IMR-90 (cell line): ENCODE results near the gene UPP2. TPM values are rescaled to one million over a fixed set of nuclear protein-coding genes. Genes with fewer than 3 reads are reported as not detected.

ENCODE experiments used
- ATAC-seq: fragments of 200-7000 bp; cut with Tn5 transposase; 2 replicates; pipeline ENCODE4 v1.9.1; 2020; ENCODE audit warnings: low read depth, mild to moderate bottlenecking, moderate library complexity
- BruUV-seq: library from RNA; stranded (reverse); fragments of 400-500 nt; replicated peaks from 2 replicates; lab custom pipeline; 2021; lab: Mats Ljungman, UMichigan
- CTCF ChIA-PET: fragments of 300-600 bp; formaldehyde crosslinking; extraction: SDS; loops from one replicate; lab custom pipeline; 2021; ENCODE audit warnings: antibody characterized with exemption; lab: Yijun Ruan, JAX
- POLR2A ChIA-PET: fragments of 300-600 bp; sonication (Branson Sonifier 250); formaldehyde crosslinking; loops from one replicate; lab custom pipeline; 2022; ENCODE audit warnings: antibody characterized with exemption; ENCODE audit not compliant: unreplicated experiment; lab: Charles Lee
- DNase-seq: peaks from one replicate; pipeline ENCODE4 v3.0.0; 2013
- H2AFZ ChIP-seq: replicated peaks from 2 replicates; pipeline ENCODE3; 2013; ENCODE audit warnings: low read length, mild to moderate bottlenecking; ENCODE audit not compliant: poor library complexity
- H2AK5ac ChIP-seq: 2 replicates; pipeline ENCODE4 v1.6.1; 2013; ENCODE audit warnings: low read depth, low read length, inconsistent platforms
- H2AK9ac ChIP-seq: replicated peaks from 2 replicates; pipeline ENCODE3; 2013; ENCODE audit warnings: mild to moderate bottlenecking, low read depth, low read length, moderate library complexity; ENCODE audit not compliant: poor library complexity
- H2BK120ac ChIP-seq: 2 replicates; pipeline ENCODE4 v1.6.1; 2013; ENCODE audit warnings: low read depth, low read length, inconsistent platforms
- H2BK15ac ChIP-seq: 3 replicates; pipeline ENCODE4 v1.6.1; 2013; ENCODE audit warnings: low read depth, low read length, inconsistent platforms
- H2BK20ac ChIP-seq: 2 replicates; pipeline ENCODE4 v1.6.1; 2013; ENCODE audit warnings: low read depth, mild to moderate bottlenecking, inconsistent platforms, low read length, moderate library complexity
- H2BK5ac ChIP-seq: 2 replicates; pipeline ENCODE4 v1.6.1; 2013; ENCODE audit warnings: mild to moderate bottlenecking, low read depth, low read length, inconsistent platforms; ENCODE audit not compliant: poor library complexity, severe bottlenecking
- H3K14ac ChIP-seq: replicated peaks from 2 replicates; pipeline ENCODE4 v1.6.1; 2013; ENCODE audit warnings: low read depth, low read length, inconsistent platforms
- H3K18ac ChIP-seq: 2 replicates; pipeline ENCODE4 v1.6.1; 2013; ENCODE audit warnings: low read depth, low read length, control low read depth
- H3K23ac ChIP-seq: 2 replicates; pipeline ENCODE4 v1.6.1; 2013; ENCODE audit warnings: low read depth, low read length, inconsistent platforms
- H3K27ac ChIP-seq: 2 replicates; pipeline ENCODE4 v1.5.1; 2013; ENCODE audit warnings: mild to moderate bottlenecking, control low read depth, low read length; ENCODE audit not compliant: insufficient read depth
- H3K27me3 ChIP-seq: 2 replicates; pipeline ENCODE4 v1.6.1; 2013; ENCODE audit warnings: low read length; ENCODE audit not compliant: control insufficient read depth, insufficient read depth
- H3K36me3 ChIP-seq: 2 replicates; pipeline ENCODE4 v1.6.1; 2013; ENCODE audit warnings: low read length, mixed read lengths; ENCODE audit not compliant: control insufficient read depth, insufficient read depth
- H3K4ac ChIP-seq: 2 replicates; pipeline ENCODE4 v1.6.1; 2013; ENCODE audit warnings: low read depth, low read length, inconsistent platforms
- H3K4me1 ChIP-seq: 2 replicates; pipeline ENCODE4 v1.6.1; 2013; ENCODE audit warnings: low read length, mixed read lengths; ENCODE audit not compliant: control insufficient read depth, insufficient read depth
- H3K4me2 ChIP-seq: 2 replicates; pipeline ENCODE4 v1.6.1; 2013; ENCODE audit warnings: low read depth, mild to moderate bottlenecking, control low read depth, low read length, moderate library complexity
- H3K4me3 ChIP-seq: 2 replicates; pipeline ENCODE4 v1.5.1; 2013; ENCODE audit warnings: low read depth, mild to moderate bottlenecking, control low read depth, low read length, moderate library complexity; ENCODE audit not compliant: insufficient read depth
- H3K56ac ChIP-seq: 2 replicates; pipeline ENCODE4 v1.6.1; 2013; ENCODE audit warnings: low read length, inconsistent platforms; ENCODE audit not compliant: insufficient read depth; ENCODE audit errors: extremely low read depth
- H3K79me1 ChIP-seq, 2 experiments: 2 replicates each; pipeline ENCODE4 v1.6.1; 2013; ENCODE audit warnings: low read length in 2 of 2, inconsistent platforms in 1 of 2, low read depth in 1 of 2
- H3K9ac ChIP-seq: 2 replicates; pipeline ENCODE4 v1.6.1; 2013; ENCODE audit warnings: low read depth, low read length, control low read depth
- H3K9me1 ChIP-seq: 2 replicates; pipeline ENCODE4 v1.6.1; 2013; ENCODE audit warnings: low read length, inconsistent platforms; ENCODE audit not compliant: insufficient read depth
- H3K9me3 ChIP-seq: 2 replicates; pipeline ENCODE4 v1.6.1; 2013; ENCODE audit warnings: low read length; ENCODE audit not compliant: control insufficient read depth, insufficient read depth
- H4K20me1 ChIP-seq: 2 replicates; pipeline ENCODE4 v1.6.1; 2013; ENCODE audit warnings: low read length, inconsistent platforms; ENCODE audit not compliant: insufficient read depth
- H4K5ac ChIP-seq: 2 replicates; pipeline ENCODE4 v1.6.1; 2013; ENCODE audit warnings: mild to moderate bottlenecking, low read depth, low read length, control low read depth
- H4K8ac ChIP-seq, 2 experiments: 2 replicates each; pipeline ENCODE4 v1.6.1; 2013; ENCODE audit warnings: low read depth in 2 of 2, low read length in 2 of 2, control low read depth in 1 of 2, inconsistent platforms in 1 of 2
- H4K91ac ChIP-seq: 2 replicates; pipeline ENCODE4 v1.6.1; 2013; ENCODE audit warnings: low read depth, low read length, inconsistent platforms; ENCODE audit not compliant: insufficient read depth
- BHLHE40 ChIP-seq: fragments of 150-350 bp; IDR thresholded peaks from 2 replicates; pipeline ENCODE4 v1.6.1; 2016; ENCODE audit warnings: mild to moderate bottlenecking, low read depth, low read length
- CEBPB ChIP-seq: IDR thresholded peaks from 2 replicates; pipeline ENCODE4 v1.6.1; 2012; ENCODE audit warnings: low read depth, low read length, improper control_type of control experiment
- CHD1 ChIP-seq: IDR thresholded peaks from 2 replicates; pipeline ENCODE4 v1.6.1; 2012; ENCODE audit warnings: low read depth, low read length, improper control_type of control experiment
- MXI1 ChIP-seq: IDR thresholded peaks from 2 replicates; pipeline ENCODE4 v1.6.1; 2012; ENCODE audit warnings: low read depth, mild to moderate bottlenecking, low read length, moderate library complexity, borderline replicate concordance
- NFE2L2 ChIP-seq: fragments of 150-350 bp; IDR thresholded peaks from 2 replicates; pipeline ENCODE4 v1.6.1; 2016; ENCODE audit warnings: low read depth, mild to moderate bottlenecking, low read length
- POLR2A ChIP-seq: IDR thresholded peaks from 2 replicates; pipeline ENCODE4 v1.6.1; 2012; ENCODE audit warnings: mild to moderate bottlenecking, low read depth, low read length
- RAD21 ChIP-seq: IDR thresholded peaks from 2 replicates; pipeline ENCODE4 v1.6.1; 2012; ENCODE audit warnings: low read length, improper control_type of control experiment
- SMC3 ChIP-seq: fragments of 150-350 bp; IDR thresholded peaks from 2 replicates; pipeline ENCODE4 v1.6.1; 2016; ENCODE audit warnings: low read depth, mild to moderate bottlenecking, antibody characterized with exemption, low read length, moderate library complexity
- WGBS, 2 experiments: methylation state at CpG; one replicate each; pipeline versions ENCODE4 v1.1.5 to v1.1.7; 2013; ENCODE audit warnings: missing lambda C conversion rate in 2 of 2; ENCODE audit not compliant: insufficient read length in 1 of 2; ENCODE audit errors: extremely low coverage in 2 of 2; 5-methylcytosine and 5-hydroxymethylcytosine counted together
- dilution Hi-C: fragments of 300-500 bp; cut with HindIII; formaldehyde crosslinking; loops from one replicate; pipeline ENCODE4 v1.14.3; 2018; ENCODE audit warnings: low sequenced_read_pairs; ENCODE audit not compliant: unreplicated experiment
- in situ Hi-C: fragments of 300-500 bp; cut with MboI; formaldehyde crosslinking; loops from 3 replicates; pipeline ENCODE4 v1.14.3; 2019; ENCODE audit warnings: low sequenced_read_pairs, inconsistent platforms, mixed read lengths
- intact Hi-C: fragments of 100-400 bp; cut with micrococcal nuclease; formaldehyde crosslinking; loops from 2 replicates; pipeline ENCODE4 v1.10.0; 2022
- polyA plus RNA-seq, 3 experiments: library from polyadenylated mRNA; depleted of rRNA; stranded (reverse); fragments of >200 nt; gene quantifications; 2 replicates each; pipeline ENCODE4 v1.2.3, GENCODE V29; 2012; ENCODE audit warnings: low replicate concordance in 1 of 3
- total RNA-seq: library from RNA; depleted of rRNA; stranded (reverse); fragments of >200 nt; gene quantifications from 2 replicates; pipeline ENCODE4 v1.2.3, GENCODE V29; 2012
- TF ChIP-seq, protein P1 (sequence below): conservative IDR thresholded peaks from 2 replicates; pipeline ENCODE4 v1.5.1; 2012; ENCODE audit warnings: mild to moderate bottlenecking, low read depth, low read length, improper control_type of control experiment
- TF ChIP-seq, protein P2 (sequence below): fragments of 150-350 bp; IDR thresholded peaks from 2 replicates; pipeline ENCODE4 v1.6.1; 2016; ENCODE audit warnings: low read depth, mild to moderate bottlenecking, low read length, moderate library complexity, borderline replicate concordance

UPP2 gene
- total and polyA plus RNA-seq, 2 of the 4 experiments (the other 2 are of a cell fraction): not detected

DNA sequence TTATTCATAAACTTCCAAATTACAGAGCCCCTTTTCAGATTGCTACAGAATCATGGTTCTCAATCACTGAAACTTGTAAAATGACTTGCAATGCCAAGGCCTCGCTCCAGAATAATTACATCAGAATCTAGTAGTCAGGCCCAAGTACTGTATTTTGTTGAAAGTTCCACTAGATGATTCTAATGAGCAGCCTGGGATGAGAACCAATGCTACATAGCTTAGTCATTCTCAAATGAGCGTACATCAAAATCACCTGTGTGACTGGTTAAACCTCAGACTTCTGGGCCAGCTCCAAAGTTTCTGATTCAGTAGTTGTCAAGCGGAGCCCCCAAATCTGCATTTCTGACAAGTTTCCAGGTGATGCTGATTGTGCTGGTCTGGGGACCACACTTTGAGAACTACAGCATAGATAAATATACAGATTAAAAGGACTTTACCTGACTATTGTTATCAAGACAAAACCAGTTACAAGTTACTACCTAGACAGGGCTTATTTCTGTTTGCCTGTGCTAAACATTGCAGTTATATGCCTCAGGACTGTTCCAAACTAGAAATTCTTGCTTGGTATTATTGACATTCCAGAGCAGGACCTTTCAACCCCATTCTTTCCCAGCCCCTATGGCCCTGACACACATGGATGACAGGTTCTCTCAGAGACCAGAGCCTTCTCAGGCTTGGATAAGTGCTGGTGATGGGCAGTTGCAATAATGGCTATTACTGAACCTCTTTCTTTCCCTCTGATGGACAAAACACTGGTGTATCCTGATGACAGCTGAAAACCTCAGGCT lies 83.1 kb downstream of the UPP2 start:
- no peak overlapping the region for H2BK5ac ChIP-seq
- dilution Hi-C loops (no loop called here), in situ Hi-C loops (no loop called here), intact Hi-C loops (no loop called here)
- CTCF ChIA-PET: no interaction called here
- no peak overlapping the region for H3K18ac ChIP-seq
- H3K4me2 ChIP-seq: no peak overlapping the region
- H4K8ac ChIP-seq: no peak overlapping the region
- 86% methylated on average over 1 of the region's 3 CpGs; no CpG with 5 or more reads in 1 of the 2 experiments for WGBS, 2 experiments
- ATAC-seq (no peak), DNase-seq (no peak)
- H3K36me3 ChIP-seq: no peaks in the 10 kb centered on the region
- H2AK9ac ChIP-seq: no peak overlapping the region
- H3K9ac ChIP-seq: no peak overlapping the region
- no peaks in the 10 kb centered on the region for H3K9me3 ChIP-seq
- H2AK5ac ChIP-seq: no peak overlapping the region
- H3K27ac ChIP-seq: no peak overlapping the region
- peaks cover 2% of the 10 kb centered on the region for H3K27me3 ChIP-seq
- BruUV-seq: no TSS peak
- POLR2A ChIA-PET: no interaction called here
- H3K79me1 ChIP-seq: no peaks in the 10 kb centered on the region
- H3K4me3 ChIP-seq: no peak overlapping the region
- no peak overlapping the region for H2BK120ac ChIP-seq
- H4K5ac ChIP-seq: no peak overlapping the region
- no peak overlapping the region for H2BK15ac ChIP-seq
- H4K91ac ChIP-seq: no peak overlapping the region
- H3K23ac ChIP-seq: no peak overlapping the region
- H2AFZ ChIP-seq: no peak overlapping the region
- H3K56ac ChIP-seq: no peak overlapping the region
- H2BK20ac ChIP-seq: no peak overlapping the region
- H3K14ac ChIP-seq: no peak overlapping the region
- H3K4ac ChIP-seq: no peak overlapping the region
- no peaks in the 10 kb centered on the region for H3K9me1 ChIP-seq
- TF ChIP-seq NFE2L2 (no peak), CHD1 (no peak), POLR2A (no peak), BHLHE40 (no peak), RAD21 (no peak), SMC3 (no peak), MXI1 (no peak), CEBPB (no peak)
- TF ChIP-seq, protein P1, sequence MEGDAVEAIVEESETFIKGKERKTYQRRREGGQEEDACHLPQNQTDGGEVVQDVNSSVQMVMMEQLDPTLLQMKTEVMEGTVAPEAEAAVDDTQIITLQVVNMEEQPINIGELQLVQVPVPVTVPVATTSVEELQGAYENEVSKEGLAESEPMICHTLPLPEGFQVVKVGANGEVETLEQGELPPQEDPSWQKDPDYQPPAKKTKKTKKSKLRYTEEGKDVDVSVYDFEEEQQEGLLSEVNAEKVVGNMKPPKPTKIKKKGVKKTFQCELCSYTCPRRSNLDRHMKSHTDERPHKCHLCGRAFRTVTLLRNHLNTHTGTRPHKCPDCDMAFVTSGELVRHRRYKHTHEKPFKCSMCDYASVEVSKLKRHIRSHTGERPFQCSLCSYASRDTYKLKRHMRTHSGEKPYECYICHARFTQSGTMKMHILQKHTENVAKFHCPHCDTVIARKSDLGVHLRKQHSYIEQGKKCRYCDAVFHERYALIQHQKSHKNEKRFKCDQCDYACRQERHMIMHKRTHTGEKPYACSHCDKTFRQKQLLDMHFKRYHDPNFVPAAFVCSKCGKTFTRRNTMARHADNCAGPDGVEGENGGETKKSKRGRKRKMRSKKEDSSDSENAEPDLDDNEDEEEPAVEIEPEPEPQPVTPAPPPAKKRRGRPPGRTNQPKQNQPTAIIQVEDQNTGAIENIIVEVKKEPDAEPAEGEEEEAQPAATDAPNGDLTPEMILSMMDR: no peak
- TF ChIP-seq, protein P2, sequence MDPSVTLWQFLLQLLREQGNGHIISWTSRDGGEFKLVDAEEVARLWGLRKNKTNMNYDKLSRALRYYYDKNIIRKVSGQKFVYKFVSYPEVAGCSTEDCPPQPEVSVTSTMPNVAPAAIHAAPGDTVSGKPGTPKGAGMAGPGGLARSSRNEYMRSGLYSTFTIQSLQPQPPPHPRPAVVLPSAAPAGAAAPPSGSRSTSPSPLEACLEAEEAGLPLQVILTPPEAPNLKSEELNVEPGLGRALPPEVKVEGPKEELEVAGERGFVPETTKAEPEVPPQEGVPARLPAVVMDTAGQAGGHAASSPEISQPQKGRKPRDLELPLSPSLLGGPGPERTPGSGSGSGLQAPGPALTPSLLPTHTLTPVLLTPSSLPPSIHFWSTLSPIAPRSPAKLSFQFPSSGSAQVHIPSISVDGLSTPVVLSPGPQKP: no peak
- H3K4me1 ChIP-seq: no peaks in the 10 kb centered on the region
- no peaks in the 10 kb centered on the region for H4K20me1 ChIP-seq
